Stomach (tissue), 4 donors: ENCODE results near the gene STON2.

ENCODE experiments used
- CTCF ChIP-seq, 7 experiments: fragments of 450-650 bp in 4 of 7; fragments of 200-600 bp in 3 of 7; sonication (generic) in 3 of 7; IDR thresholded peaks; one replicate each; pipeline ENCODE4 v1.5.1; 2016 to 2019; ENCODE audit warnings: antibody characterized with exemption in 7 of 7, control low read depth in 2 of 7, mild to moderate bottlenecking in 1 of 7
- EP300 ChIP-seq: sonication (generic); formaldehyde crosslinking; IDR thresholded peaks from one replicate; pipeline ENCODE4 v1.6.1; 2017; ENCODE audit warnings: antibody characterized with exemption
- POLR2AphosphoS5 ChIP-seq, 3 donors: sonication (generic); formaldehyde crosslinking; IDR thresholded peaks; one replicate each; pipeline ENCODE4 v1.6.1; 2016; ENCODE audit warnings: antibody characterized with exemption in 3 of 3

- TF ChIP-seq EP300 (no peak), CTCF (IDR thresholded peaks at IDR 0.05) (no peak), POLR2AphosphoS5 (IDR thresholded peaks at IDR 0.05) (no peak)
These were observed 39.9 kb upstream of the STON2 start for GRCh38 chr14:81440041-81440440.
